Glutamatergic neuron (in vitro differentiated cells): ENCODE measurements around the gene CAV1. TPM values are rescaled to one million over a fixed set of nuclear protein-coding genes. Genes with fewer than 3 reads are reported as not detected.

Experiments
- DNase-seq: peaks from one replicate; pipeline ENCODE4 v3.0.0; 2022
- H3K27ac Mint-ChIP-seq: one replicate; pipeline ENCODE4 v1.8.0; 2020; ENCODE audit warnings: mild to moderate bottlenecking, mixed read lengths, inconsistent platforms; ENCODE audit not compliant: unreplicated experiment
- H3K27me3 Mint-ChIP-seq: one replicate; pipeline ENCODE4 v1.8.0; 2020; ENCODE audit warnings: mild to moderate bottlenecking, moderate library complexity, mixed read lengths, inconsistent platforms; ENCODE audit not compliant: unreplicated experiment
- H3K36me3 Mint-ChIP-seq: one replicate; pipeline ENCODE4 v1.8.0; 2020; ENCODE audit warnings: mild to moderate bottlenecking, mixed read lengths, inconsistent platforms; ENCODE audit not compliant: unreplicated experiment
- H3K4me1 Mint-ChIP-seq: one replicate; pipeline ENCODE4 v1.8.0; 2020; ENCODE audit warnings: mild to moderate bottlenecking, low read depth, mixed read lengths, inconsistent platforms; ENCODE audit not compliant: unreplicated experiment
- H3K4me3 Mint-ChIP-seq: one replicate; pipeline ENCODE4 v1.8.0; 2020; ENCODE audit warnings: mild to moderate bottlenecking, mixed read lengths, inconsistent platforms; ENCODE audit not compliant: unreplicated experiment
- H3K9me3 Mint-ChIP-seq: one replicate; pipeline ENCODE4 v1.8.0; 2020; ENCODE audit warnings: mild to moderate bottlenecking, moderate library complexity, mixed read lengths, inconsistent platforms; ENCODE audit not compliant: unreplicated experiment
- CTCF ChIP-seq: fragments of 200-600 bp; sonication (generic); IDR thresholded peaks from one replicate; pipeline ENCODE4 v1.5.0; 2021; ENCODE audit not compliant: partially characterized antibody, unreplicated experiment
- total RNA-seq: library from RNA; stranded (reverse); fragmentation: NEBNext Ultra II Directional; extraction: Animal tissue kit (Norgen Biotek cat#: 25700); gene quantifications from one replicate; pipeline ENCODE4 v1.2.1, GENCODE V29; 2021; ENCODE audit not compliant: unreplicated experiment

The CAV1 gene
- total RNA-seq, 1 donor from 2014 or later: 0.78 TPM

- H3K27ac Mint-ChIP-seq: no peak overlapping the region
- no peak for DNase-seq
- H3K27me3 Mint-ChIP-seq: no peaks in the 10 kb centered on the region
- no peaks in the 10 kb centered on the region for H3K36me3 Mint-ChIP-seq
- H3K9me3 Mint-ChIP-seq: no peaks in the 10 kb centered on the region
- H3K4me3 Mint-ChIP-seq: no peak overlapping the region
- H3K4me1 Mint-ChIP-seq: no peaks in the 10 kb centered on the region
- TF ChIP-seq CTCF: no peak
Measured at GRCh38 chr7:116566666-116567065, 41.8 kb downstream of the CAV1 start.

- TF ChIP-seq CTCF: no peak
- Mint-ChIP-seq H3K9me3 (no peaks in the 10 kb centered on the region), H3K4me1 (no peaks in the 10 kb centered on the region), H3K4me3 (no peak overlapping the region), H3K36me3 (no peaks in the 10 kb centered on the region), H3K27ac (no peak overlapping the region), H3K27me3 (peaks cover 1% of the 10 kb centered on the region)
- DNase-seq: no peak
Measured at GRCh38 chr7:116569737-116570136, 44.9 kb downstream of the CAV1 start.

- Mint-ChIP-seq H3K9me3 (no peaks in the 10 kb centered on the region), H3K4me3 (no peak overlapping the region), H3K27me3 (peaks cover 1% of the 10 kb centered on the region), H3K27ac (no peak overlapping the region), H3K4me1 (no peaks in the 10 kb centered on the region), H3K36me3 (no peaks in the 10 kb centered on the region)
- no peak for DNase-seq
- no peak for TF ChIP-seq CTCF
Measured at GRCh38 chr7:116570306-116570705, 45.5 kb downstream of the CAV1 start.

- H3K4me1 Mint-ChIP-seq: no peaks in the 10 kb centered on the region
- TF ChIP-seq CTCF: no peak
- peaks cover 1% of the 10 kb centered on the region for H3K27me3 Mint-ChIP-seq
- no peak for DNase-seq
- H3K9me3 Mint-ChIP-seq: no peaks in the 10 kb centered on the region
- H3K27ac Mint-ChIP-seq: no peak overlapping the region
- H3K36me3 Mint-ChIP-seq: no peaks in the 10 kb centered on the region
- no peak overlapping the region for H3K4me3 Mint-ChIP-seq
Measured at GRCh38 chr7:116571037-116571436, 46.2 kb downstream of the CAV1 start.

- H3K27ac Mint-ChIP-seq: no peak overlapping the region
- H3K27me3 Mint-ChIP-seq: peaks cover 1% of the 10 kb centered on the region
- H3K9me3 Mint-ChIP-seq: no peaks in the 10 kb centered on the region
- H3K4me1 Mint-ChIP-seq: no peaks in the 10 kb centered on the region
- TF ChIP-seq CTCF: no peak
- H3K36me3 Mint-ChIP-seq: no peaks in the 10 kb centered on the region
- H3K4me3 Mint-ChIP-seq: no peak overlapping the region
- DNase-seq: no peak
Measured at GRCh38 chr7:116571552-116571951, 46.7 kb downstream of the CAV1 start.
